ENCODE results near the gene ZFYVE28. TPM values are rescaled to one million over a fixed set of nuclear protein-coding genes. Genes with fewer than 3 reads are reported as not detected.

The ZFYVE28 gene
- total RNA-seq, 1 donor = 10.5 TPM

DNA sequence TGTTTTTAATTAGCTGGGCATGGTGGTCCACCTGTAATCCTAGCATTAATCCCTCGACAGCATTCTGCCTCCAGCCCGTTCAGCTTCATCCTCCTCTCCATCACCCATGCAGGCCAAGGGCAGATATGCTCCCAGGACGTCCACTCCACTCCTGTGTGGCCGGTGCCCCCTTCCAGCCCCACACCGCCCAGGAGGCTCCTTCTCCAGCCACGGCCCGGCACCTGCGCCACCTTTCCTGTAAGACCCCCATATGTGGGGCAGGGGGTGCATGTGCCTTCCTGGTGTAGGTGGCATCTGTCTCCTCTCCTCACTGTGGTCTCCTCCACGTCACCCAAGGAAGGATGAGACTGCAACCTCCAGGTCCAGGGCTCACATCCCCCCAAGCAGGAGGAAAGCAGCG lies 99.6 kb downstream of the ZFYVE28 start:
- H3K79me2 ChIP-seq (ENCODE audit: insufficient read depth, low read length) = no peaks in the 10 kb centered on the region

DNA sequence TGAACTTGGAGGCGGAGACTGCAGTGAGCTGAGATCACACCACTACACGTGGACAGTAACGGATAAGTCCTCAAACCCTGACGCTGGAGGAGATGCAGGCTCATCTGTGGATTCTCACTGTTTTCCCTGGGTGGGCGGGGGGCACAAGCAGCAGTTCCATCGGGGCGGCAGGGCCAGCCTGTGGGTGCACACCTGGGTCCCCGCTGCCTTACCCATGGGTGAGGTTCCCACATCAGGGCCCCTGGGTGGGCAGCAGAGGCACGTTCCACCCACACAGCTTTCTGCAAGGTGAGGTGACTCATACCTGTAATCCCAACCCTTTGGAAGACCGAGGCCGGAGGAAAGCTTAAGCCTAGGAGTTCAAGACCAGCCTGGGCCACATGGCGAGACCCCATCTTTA lies 100.0 kb downstream of the ZFYVE28 start:
- Histone ChIP-seq H4K20me1 (ENCODE audit: insufficient read depth, low read length) (no peaks in the 10 kb centered on the region), H3K27ac (ENCODE audit: low read depth, low read length) (no peak overlapping the region), H3K4me1 (ENCODE audit: insufficient read depth, low read length) (no peaks in the 10 kb centered on the region), H2AFZ (ENCODE audit: low read length) (no peak overlapping the region), H3K4me2 (ENCODE audit: insufficient read depth, low read length) (no peak overlapping the region), H3K79me2 (ENCODE audit: insufficient read depth, low read length) (no peaks in the 10 kb centered on the region), H3K9me3 (ENCODE audit: low read depth, low read length) (no peaks in the 10 kb centered on the region), H3K36me3 (ENCODE audit: insufficient read depth, low read length) (no peaks in the 10 kb centered on the region), H3K4me3 (ENCODE audit: insufficient read depth, low read length) (no peak overlapping the region), H3K27me3 (ENCODE audit: insufficient read depth, low read length) (no peaks in the 10 kb centered on the region)
- TF ChIP-seq CTCF (IDR thresholded peaks at IDR 0.05; ENCODE audit: extremely low read depth, low read depth, low read length) = no peak
- no peak for DNase-seq (ENCODE audit: insufficient read length, low spot score, missing footprints)

More for the DNA sequence above, 99.6 kb downstream of the ZFYVE28 start:
- no peak for DNase-seq (ENCODE audit: insufficient read length, low spot score, missing footprints)
- Histone ChIP-seq H3K4me2 (ENCODE audit: insufficient read depth, low read length) (no peak overlapping the region), H3K9me3 (ENCODE audit: low read depth, low read length) (no peaks in the 10 kb centered on the region), H4K20me1 (ENCODE audit: insufficient read depth, low read length) (no peaks in the 10 kb centered on the region), H3K27me3 (ENCODE audit: insufficient read depth, low read length) (no peaks in the 10 kb centered on the region), H3K4me1 (ENCODE audit: insufficient read depth, low read length) (no peaks in the 10 kb centered on the region), H3K36me3 (ENCODE audit: insufficient read depth, low read length) (no peaks in the 10 kb centered on the region), H3K27ac (ENCODE audit: low read depth, low read length) (no peak overlapping the region), H3K4me3 (ENCODE audit: insufficient read depth, low read length) (no peak overlapping the region), H2AFZ (ENCODE audit: low read length) (no peak overlapping the region)
- no peak for TF ChIP-seq CTCF (IDR thresholded peaks at IDR 0.05; ENCODE audit: extremely low read depth, low read depth, low read length)

DNA sequence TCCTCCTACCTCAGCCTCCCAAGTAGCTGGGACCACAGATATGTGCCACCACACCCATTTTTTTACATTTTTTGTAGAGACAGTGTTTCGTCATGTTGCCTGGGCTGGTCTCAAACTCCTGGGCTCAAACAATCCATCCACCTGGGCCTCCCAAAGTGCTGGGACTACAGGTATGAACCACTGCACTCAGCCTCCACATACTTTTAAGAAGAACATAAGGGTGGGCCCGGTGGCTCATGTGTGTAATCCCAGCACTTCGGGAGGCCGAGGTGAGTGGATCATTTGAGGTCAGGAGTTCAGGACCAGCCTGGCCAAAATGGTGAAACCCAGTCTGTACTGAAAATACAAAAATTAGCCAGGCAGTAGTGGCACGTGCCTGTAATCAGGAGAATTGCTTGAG lies 105.1 kb downstream of the ZFYVE28 start:
- Histone ChIP-seq H4K20me1 (ENCODE audit: insufficient read depth, low read length) (no peaks in the 10 kb centered on the region), H3K36me3 (ENCODE audit: insufficient read depth, low read length) (no peaks in the 10 kb centered on the region), H3K27me3 (ENCODE audit: insufficient read depth, low read length) (no peaks in the 10 kb centered on the region), H3K4me2 (ENCODE audit: insufficient read depth, low read length) (no peak overlapping the region), H3K4me3 (ENCODE audit: insufficient read depth, low read length) (no peak overlapping the region), H3K27ac (ENCODE audit: low read depth, low read length) (no peak overlapping the region), H3K4me1 (ENCODE audit: insufficient read depth, low read length) (no peaks in the 10 kb centered on the region), H3K9me3 (ENCODE audit: low read depth, low read length) (no peaks in the 10 kb centered on the region), H2AFZ (ENCODE audit: low read length) (no peak overlapping the region), H3K79me2 (ENCODE audit: insufficient read depth, low read length) (no peaks in the 10 kb centered on the region)
- no peak for DNase-seq (ENCODE audit: insufficient read length, low spot score, missing footprints)
- no peak for TF ChIP-seq CTCF (IDR thresholded peaks at IDR 0.05; ENCODE audit: extremely low read depth, low read depth, low read length)

GRCh38 chr4:2306773-2307410 lies 111.6 kb downstream of the ZFYVE28 start:
- no peak for TF ChIP-seq CTCF (IDR thresholded peaks at IDR 0.05; ENCODE audit: extremely low read depth, low read depth, low read length)

More at GRCh38 chr4:2306773-2307410, 111.6 kb downstream of the ZFYVE28 start:
- H4K20me1 ChIP-seq (ENCODE audit: insufficient read depth, low read length) = no peaks in the 10 kb centered on the region
- no peaks in the 10 kb centered on the region for H3K27me3 ChIP-seq (ENCODE audit: insufficient read depth, low read length)
- no peaks in the 10 kb centered on the region for H3K4me1 ChIP-seq (ENCODE audit: insufficient read depth, low read length)
- no peak for DNase-seq (ENCODE audit: insufficient read length, low spot score, missing footprints)
- no peak overlapping the region for H3K27ac ChIP-seq (ENCODE audit: low read depth, low read length)
- no peaks in the 10 kb centered on the region for H3K79me2 ChIP-seq (ENCODE audit: insufficient read depth, low read length)
- no peak overlapping the region for H3K4me3 ChIP-seq (ENCODE audit: insufficient read depth, low read length)
- no peaks in the 10 kb centered on the region for H3K36me3 ChIP-seq (ENCODE audit: insufficient read depth, low read length)
- H3K9me3 ChIP-seq (ENCODE audit: low read depth, low read length) = no peaks in the 10 kb centered on the region
- H3K4me2 ChIP-seq (ENCODE audit: insufficient read depth, low read length) = no peak overlapping the region
- no peak overlapping the region for H2AFZ ChIP-seq (ENCODE audit: low read length)

Measured in osteoblast (primary cell).